ENCODE data around the gene TMEM171. TPM values are rescaled to one million over a fixed set of nuclear protein-coding genes. Genes with fewer than 3 reads are reported as not detected.

TMEM171 gene
- total RNA-seq, 2 donors from 2014 or later: not detected

- intact Hi-C loops (cut with DNase I): no loop called here
- no peak for DNase-seq (ENCODE audit: low spot score)
- 87% methylated on average over 5 of the region's 5 CpGs for WGBS
- TF ChIP-seq, protein P1, sequence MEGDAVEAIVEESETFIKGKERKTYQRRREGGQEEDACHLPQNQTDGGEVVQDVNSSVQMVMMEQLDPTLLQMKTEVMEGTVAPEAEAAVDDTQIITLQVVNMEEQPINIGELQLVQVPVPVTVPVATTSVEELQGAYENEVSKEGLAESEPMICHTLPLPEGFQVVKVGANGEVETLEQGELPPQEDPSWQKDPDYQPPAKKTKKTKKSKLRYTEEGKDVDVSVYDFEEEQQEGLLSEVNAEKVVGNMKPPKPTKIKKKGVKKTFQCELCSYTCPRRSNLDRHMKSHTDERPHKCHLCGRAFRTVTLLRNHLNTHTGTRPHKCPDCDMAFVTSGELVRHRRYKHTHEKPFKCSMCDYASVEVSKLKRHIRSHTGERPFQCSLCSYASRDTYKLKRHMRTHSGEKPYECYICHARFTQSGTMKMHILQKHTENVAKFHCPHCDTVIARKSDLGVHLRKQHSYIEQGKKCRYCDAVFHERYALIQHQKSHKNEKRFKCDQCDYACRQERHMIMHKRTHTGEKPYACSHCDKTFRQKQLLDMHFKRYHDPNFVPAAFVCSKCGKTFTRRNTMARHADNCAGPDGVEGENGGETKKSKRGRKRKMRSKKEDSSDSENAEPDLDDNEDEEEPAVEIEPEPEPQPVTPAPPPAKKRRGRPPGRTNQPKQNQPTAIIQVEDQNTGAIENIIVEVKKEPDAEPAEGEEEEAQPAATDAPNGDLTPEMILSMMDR (IDR thresholded peaks at IDR 0.05): no peak
- TF ChIP-seq POLR2A (IDR thresholded peaks at IDR 0.05) (no peak), POLR2AphosphoS5 (IDR thresholded peaks at IDR 0.05) (no peak)
- no peaks in the 10 kb centered on the region for H3K36me3 ChIP-seq
- no peak overlapping the region for H3K27ac ChIP-seq
- no peaks in the 10 kb centered on the region for H3K9me3 ChIP-seq
- H3K27me3 ChIP-seq (replicated peaks; ENCODE audit: insufficient read depth): no peaks in the 10 kb centered on the region
- no peaks in the 10 kb centered on the region for H3K4me1 ChIP-seq (replicated peaks)
- no peak overlapping the region for H3K4me3 ChIP-seq
Observed at GRCh38 chr5:73178265-73178664, 57.9 kb downstream of the TMEM171 start.

DNA sequence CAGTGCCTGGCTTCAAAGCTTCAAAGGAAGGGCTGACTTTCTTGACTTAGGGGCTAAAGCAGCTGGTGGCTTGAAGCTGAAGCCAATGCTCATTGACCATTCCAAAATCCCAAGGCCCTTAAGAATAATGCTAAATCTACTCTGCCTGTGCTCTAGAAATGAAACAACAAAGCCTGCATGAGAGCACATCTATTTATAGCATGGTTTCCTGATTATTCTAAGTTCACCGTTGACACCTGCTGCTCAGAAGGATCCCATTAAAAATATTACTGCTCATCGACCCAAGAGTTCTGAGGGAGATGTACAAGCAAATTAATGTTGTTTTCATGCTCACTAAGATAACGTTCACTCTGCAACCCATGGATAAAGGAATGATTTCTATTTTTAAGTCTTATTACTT is 59.4 kb downstream of the TMEM171 start:
- no peak overlapping the region for H3K4me3 ChIP-seq
- H3K4me1 ChIP-seq (replicated peaks): no peaks in the 10 kb centered on the region
- no peak overlapping the region for H3K27ac ChIP-seq
- H3K9me3 ChIP-seq: no peaks in the 10 kb centered on the region
- H3K27me3 ChIP-seq (replicated peaks; ENCODE audit: insufficient read depth): no peaks in the 10 kb centered on the region
- DNase-seq (ENCODE audit: low spot score): no peak
- no peaks in the 10 kb centered on the region for H3K36me3 ChIP-seq
- TF ChIP-seq, protein P1 (IDR thresholded peaks at IDR 0.05): no peak
- no peak for TF ChIP-seq POLR2A (IDR thresholded peaks at IDR 0.05)
- TF ChIP-seq POLR2AphosphoS5 (IDR thresholded peaks at IDR 0.05): no peak
- intact Hi-C loops (cut with DNase I): no loop called here
- WGBS: 82% methylated on average over 3 of the region's 3 CpGs

- TF ChIP-seq POLR2AphosphoS5 (IDR thresholded peaks at IDR 0.05): no peak
- no peak for TF ChIP-seq POLR2A (IDR thresholded peaks at IDR 0.05)
- TF ChIP-seq, protein P1 (IDR thresholded peaks at IDR 0.05): no peak
- intact Hi-C loops (cut with DNase I): no loop called here
- no peaks in the 10 kb centered on the region for H3K4me1 ChIP-seq (replicated peaks)
- H3K27me3 ChIP-seq (replicated peaks; ENCODE audit: insufficient read depth): no peaks in the 10 kb centered on the region
- no peak overlapping the region for H3K27ac ChIP-seq
- H3K36me3 ChIP-seq: no peaks in the 10 kb centered on the region
- no peak overlapping the region for H3K4me3 ChIP-seq
- DNase-seq (ENCODE audit: low spot score): no peak
- no peaks in the 10 kb centered on the region for H3K9me3 ChIP-seq
Observed at GRCh38 chr5:73180566-73180965, 60.2 kb downstream of the TMEM171 start.

Other genes starting within 250 kb of the TMEM171 start
- gene FCHO2, start 164.5 kb upstream of the TMEM171 start, total RNA-seq: 10 to 100 TPM; 18.8 to 24.6 TPM
- not detected for gene TMEM174, start 52.6 kb downstream of the TMEM171 start, total RNA-seq